DMS53 treated with DMSO at 0.1 percent for 48 hours (cell line): ENCODE data around the gene KLC3.
A peak's percentile ranks its signal among the peaks of the same experiment; 100 is the strongest.
"Not testable (repeated sequence)": the region's sequence is repeated elsewhere in the genome, so short reads cannot be mapped to it uniquely, and the experiment has no call there.

Experiments used
- DNase-seq: peaks from one replicate; lab custom pipeline; 2025; ENCODE audit not compliant: unreplicated experiment; lab: John Stamatoyannopoulos, UW

The KLC3 gene

GRCh38 chr19:45315304-45315703 lies 25.2 kb upstream of the KLC3 start:
- DNase-seq = no peak

GRCh38 chr19:45320997-45321775 lies 19.4 kb upstream of the KLC3 start:
- DNase-seq = no peak

- DNase-seq = no peak
Observed at GRCh38 chr19:45321848-45322247, 18.7 kb upstream of the KLC3 start.

- no peak for DNase-seq
Observed at GRCh38 chr19:45322311-45322710, 18.2 kb upstream of the KLC3 start.

GRCh38 chr19:45322744-45323281 lies 17.7 kb upstream of the KLC3 start, which contains the start of gene CKM:
CKM (minus strand) TSS chr19:45322875; CDS start chr19:45319713, 3,162 bp downstream.
- DNase-seq = no peak

- DNase-seq = no peak
Observed at GRCh38 chr19:45323671-45324081, 16.9 kb upstream of the KLC3 start.

- no peak for DNase-seq
Observed at GRCh38 chr19:45324349-45324907, 16.1 kb upstream of the KLC3 start.

- no peak for DNase-seq
Observed at GRCh38 chr19:45327404-45328143, 13.0 kb upstream of the KLC3 start.

GRCh38 chr19:45331411-45331810 lies 9.1 kb upstream of the KLC3 start:
- peak; percentile 74 for DNase-seq

- DNase-seq = no peak
Observed at GRCh38 chr19:45333609-45334303, 6.8 kb upstream of the KLC3 start.

- DNase-seq = not testable (repeated sequence)
Observed at GRCh38 chr19:45334881-45335280, 5.7 kb upstream of the KLC3 start.

GRCh38 chr19:45336696-45337251 lies 3.8 kb upstream of the KLC3 start:
- no peak for DNase-seq

- no peak for DNase-seq
Observed at GRCh38 chr19:45339629-45340028, 921 bp upstream of the KLC3 start.

GRCh38 chr19:45340899-45341453 lies 426 bp downstream of the KLC3 start:
- DNase-seq = no peak

GRCh38 chr19:45342911-45343310 lies 2.4 kb downstream of the KLC3 start:
- no peak for DNase-seq

- DNase-seq = no peak
Observed at GRCh38 chr19:45344621-45345505, 4.3 kb downstream of the KLC3 start.

GRCh38 chr19:45345506-45345860 lies 4.9 kb downstream of the KLC3 start:
- DNase-seq = no peak

- no peak for DNase-seq
Observed at GRCh38 chr19:45346449-45346848, 5.9 kb downstream of the KLC3 start.

GRCh38 chr19:45347570-45348366 lies 7.2 kb downstream of the KLC3 start:
- DNase-seq = no peak
